ENCODE data around the gene AMMECR1L. TPM values are rescaled to one million over a fixed set of nuclear protein-coding genes. Genes with fewer than 3 reads are reported as not detected.

Gene AMMECR1L
- total and polyA plus RNA-seq, 2 of the 13 experiments (the other 11 are each of a cell fraction or from before 2014, with no cell fraction given), result 9.1 to 14.2 TPM

DNA sequence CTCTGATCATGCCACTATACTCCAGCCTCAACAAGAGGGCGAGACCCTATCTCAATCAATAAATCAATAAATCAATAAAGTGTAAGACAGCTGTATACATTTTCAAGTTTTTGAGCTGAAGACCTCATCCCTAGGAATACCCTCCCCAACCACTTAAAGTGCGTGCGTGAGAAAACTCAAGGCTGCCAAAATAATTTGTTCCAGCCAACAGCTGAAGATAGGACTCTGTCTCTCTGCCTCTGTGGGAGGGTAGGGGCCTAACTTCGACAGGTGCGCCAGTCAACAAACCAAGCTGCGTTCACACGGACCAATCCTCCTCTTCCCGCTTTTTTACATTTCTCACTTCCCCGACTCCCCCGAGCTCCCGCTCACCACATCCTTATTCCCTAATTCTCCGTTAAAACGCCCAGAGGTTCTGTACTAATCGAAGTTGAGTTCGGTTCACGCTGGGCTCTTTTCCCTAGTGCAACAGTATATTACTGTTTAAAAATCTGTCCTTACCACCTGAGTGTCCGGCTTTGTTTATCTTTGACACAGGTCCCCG lies 28.4 kb downstream of the AMMECR1L start (continued):
- TF ChIP-seq, protein P1, sequence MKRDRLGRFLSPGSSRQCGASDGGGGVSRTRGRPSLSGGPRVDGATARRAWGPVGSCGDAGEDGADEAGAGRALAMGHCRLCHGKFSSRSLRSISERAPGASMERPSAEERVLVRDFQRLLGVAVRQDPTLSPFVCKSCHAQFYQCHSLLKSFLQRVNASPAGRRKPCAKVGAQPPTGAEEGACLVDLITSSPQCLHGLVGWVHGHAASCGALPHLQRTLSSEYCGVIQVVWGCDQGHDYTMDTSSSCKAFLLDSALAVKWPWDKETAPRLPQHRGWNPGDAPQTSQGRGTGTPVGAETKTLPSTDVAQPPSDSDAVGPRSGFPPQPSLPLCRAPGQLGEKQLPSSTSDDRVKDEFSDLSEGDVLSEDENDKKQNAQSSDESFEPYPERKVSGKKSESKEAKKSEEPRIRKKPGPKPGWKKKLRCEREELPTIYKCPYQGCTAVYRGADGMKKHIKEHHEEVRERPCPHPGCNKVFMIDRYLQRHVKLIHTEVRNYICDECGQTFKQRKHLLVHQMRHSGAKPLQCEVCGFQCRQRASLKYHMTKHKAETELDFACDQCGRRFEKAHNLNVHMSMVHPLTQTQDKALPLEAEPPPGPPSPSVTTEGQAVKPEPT (CRISPR knock-in tag; IDR thresholded peaks at IDR 0.05; ENCODE audit: low read depth), result no peak
- no peak for TF ChIP-seq ZNF678 (CRISPR knock-in tag; IDR thresholded peaks at IDR 0.05)
- no peak for TF ChIP-seq ZBTB7A (CRISPR knock-in tag; IDR thresholded peaks at IDR 0.05)
- TF ChIP-seq ZNF354B (CRISPR knock-in tag; IDR thresholded peaks at IDR 0.05), result no peak
- 0 out of 2 replicates have a peak, but pooled peaks have one; percentile 17 for TF ChIP-seq HIVEP1 (CRISPR knock-in tag; IDR thresholded peaks at IDR 0.05)
- no peak for TF ChIP-seq IRF2 (CRISPR knock-in tag; IDR thresholded peaks at IDR 0.05)
- TF ChIP-seq EED (CRISPR knock-in tag; IDR thresholded peaks at IDR 0.05), result no peak
- TF ChIP-seq RFXANK (CRISPR knock-in tag; IDR thresholded peaks at IDR 0.05), result no peak
- no peak for TF ChIP-seq GATA4 (IDR thresholded peaks at IDR 0.05; ENCODE audit: borderline replicate concordance, low read depth)
- TF ChIP-seq GLI4 (CRISPR knock-in tag; IDR thresholded peaks at IDR 0.05; ENCODE audit: borderline replicate concordance), result peak; percentile 10; the same call in 1 of the 2 replicates
- TF ChIP-seq HDAC1 (CRISPR knock-in tag; IDR thresholded peaks at IDR 0.05), result no peak
- TF ChIP-seq, protein P2, sequence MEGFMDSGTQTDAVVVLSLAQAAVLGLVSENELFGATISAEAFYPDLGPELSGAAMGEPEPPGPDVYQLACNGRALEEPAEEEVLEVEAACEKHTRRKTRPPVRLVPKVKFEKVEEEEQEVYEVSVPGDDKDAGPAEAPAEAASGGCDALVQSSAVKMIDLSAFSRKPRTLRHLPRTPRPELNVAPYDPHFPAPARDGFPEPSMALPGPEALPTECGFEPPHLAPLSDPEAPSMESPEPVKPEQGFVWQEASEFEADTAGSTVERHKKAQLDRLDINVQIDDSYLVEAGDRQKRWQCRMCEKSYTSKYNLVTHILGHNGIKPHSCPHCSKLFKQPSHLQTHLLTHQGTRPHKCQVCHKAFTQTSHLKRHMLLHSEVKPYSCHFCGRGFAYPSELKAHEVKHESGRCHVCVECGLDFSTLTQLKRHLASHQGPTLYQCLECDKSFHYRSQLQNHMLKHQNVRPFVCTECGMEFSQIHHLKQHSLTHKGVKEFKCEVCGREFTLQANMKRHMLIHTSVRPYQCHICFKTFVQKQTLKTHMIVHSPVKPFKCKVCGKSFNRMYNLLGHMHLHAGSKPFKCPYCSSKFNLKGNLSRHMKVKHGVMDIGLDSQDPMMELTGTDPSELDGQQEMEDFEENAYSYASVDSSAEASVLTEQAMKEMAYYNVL (CRISPR knock-in tag; IDR thresholded peaks at IDR 0.05; ENCODE audit: borderline replicate concordance), result 0 out of 2 replicates have a peak, but pooled peaks have one; percentile 6
- TF ChIP-seq NRL (CRISPR knock-in tag; IDR thresholded peaks at IDR 0.05; ENCODE audit: borderline replicate concordance), result no peak
- no peak for TF ChIP-seq ZNF567 (CRISPR knock-in tag; IDR thresholded peaks at IDR 0.05; ENCODE audit: borderline replicate concordance)
- TF ChIP-seq, protein P3, sequence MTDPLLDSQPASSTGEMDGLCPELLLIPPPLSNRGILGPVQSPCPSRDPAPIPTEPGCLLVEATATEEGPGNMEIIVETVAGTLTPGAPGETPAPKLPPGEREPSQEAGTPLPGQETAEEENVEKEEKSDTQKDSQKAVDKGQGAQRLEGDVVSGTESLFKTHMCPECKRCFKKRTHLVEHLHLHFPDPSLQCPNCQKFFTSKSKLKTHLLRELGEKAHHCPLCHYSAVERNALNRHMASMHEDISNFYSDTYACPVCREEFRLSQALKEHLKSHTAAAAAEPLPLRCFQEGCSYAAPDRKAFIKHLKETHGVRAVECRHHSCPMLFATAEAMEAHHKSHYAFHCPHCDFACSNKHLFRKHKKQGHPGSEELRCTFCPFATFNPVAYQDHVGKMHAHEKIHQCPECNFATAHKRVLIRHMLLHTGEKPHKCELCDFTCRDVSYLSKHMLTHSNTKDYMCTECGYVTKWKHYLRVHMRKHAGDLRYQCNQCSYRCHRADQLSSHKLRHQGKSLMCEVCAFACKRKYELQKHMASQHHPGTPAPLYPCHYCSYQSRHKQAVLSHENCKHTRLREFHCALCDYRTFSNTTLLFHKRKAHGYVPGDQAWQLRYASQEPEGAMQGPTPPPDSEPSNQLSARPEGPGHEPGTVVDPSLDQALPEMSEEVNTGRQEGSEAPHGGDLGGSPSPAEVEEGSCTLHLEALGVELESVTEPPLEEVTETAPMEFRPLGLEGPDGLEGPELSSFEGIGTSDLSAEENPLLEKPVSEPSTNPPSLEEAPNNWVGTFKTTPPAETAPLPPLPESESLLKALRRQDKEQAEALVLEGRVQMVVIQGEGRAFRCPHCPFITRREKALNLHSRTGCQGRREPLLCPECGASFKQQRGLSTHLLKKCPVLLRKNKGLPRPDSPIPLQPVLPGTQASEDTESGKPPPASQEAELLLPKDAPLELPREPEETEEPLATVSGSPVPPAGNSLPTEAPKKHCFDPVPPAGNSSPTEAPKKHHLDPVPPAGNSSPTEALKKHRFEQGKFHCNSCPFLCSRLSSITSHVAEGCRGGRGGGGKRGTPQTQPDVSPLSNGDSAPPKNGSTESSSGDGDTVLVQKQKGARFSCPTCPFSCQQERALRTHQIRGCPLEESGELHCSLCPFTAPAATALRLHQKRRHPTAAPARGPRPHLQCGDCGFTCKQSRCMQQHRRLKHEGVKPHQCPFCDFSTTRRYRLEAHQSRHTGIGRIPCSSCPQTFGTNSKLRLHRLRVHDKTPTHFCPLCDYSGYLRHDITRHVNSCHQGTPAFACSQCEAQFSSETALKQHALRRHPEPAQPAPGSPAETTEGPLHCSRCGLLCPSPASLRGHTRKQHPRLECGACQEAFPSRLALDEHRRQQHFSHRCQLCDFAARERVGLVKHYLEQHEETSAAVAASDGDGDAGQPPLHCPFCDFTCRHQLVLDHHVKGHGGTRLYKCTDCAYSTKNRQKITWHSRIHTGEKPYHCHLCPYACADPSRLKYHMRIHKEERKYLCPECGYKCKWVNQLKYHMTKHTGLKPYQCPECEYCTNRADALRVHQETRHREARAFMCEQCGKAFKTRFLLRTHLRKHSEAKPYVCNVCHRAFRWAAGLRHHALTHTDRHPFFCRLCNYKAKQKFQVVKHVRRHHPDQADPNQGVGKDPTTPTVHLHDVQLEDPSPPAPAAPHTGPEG (CRISPR knock-in tag; IDR thresholded peaks at IDR 0.05), result no peak
- TF ChIP-seq YEATS2 (CRISPR knock-in tag; IDR thresholded peaks at IDR 0.05; ENCODE audit: borderline replicate concordance), result no peak
- TF ChIP-seq, protein P4, sequence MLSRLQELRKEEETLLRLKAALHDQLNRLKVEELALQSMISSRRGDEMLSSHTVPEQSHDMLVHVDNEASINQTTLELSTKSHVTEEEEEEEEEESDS (CRISPR knock-in tag; IDR thresholded peaks at IDR 0.05; ENCODE audit: borderline replicate concordance), result peak; percentile 15; the same call in 1 of the 2 replicates
- TF ChIP-seq SNAI1 (CRISPR knock-in tag; IDR thresholded peaks at IDR 0.05; ENCODE audit: borderline replicate concordance), result 0 out of 2 replicates have a peak, but pooled peaks have one; percentile 66
- TF ChIP-seq ZFAT (CRISPR knock-in tag; conservative IDR thresholded peaks at IDR 0.05), result no peak
- 0 out of 2 replicates have a peak, but pooled peaks have one; percentile 30 for TF ChIP-seq ZKSCAN5 (CRISPR knock-in tag; IDR thresholded peaks at IDR 0.05)
- TF ChIP-seq ZNF20 (CRISPR knock-in tag; IDR thresholded peaks at IDR 0.05), result peak; percentile 66; the same call in 1 of the 2 replicates

All from HepG2 (cell line).